ENCODE results near the gene MDH1. TPM values are rescaled to one million over a fixed set of nuclear protein-coding genes. Genes with fewer than 3 reads are reported as not detected.
"Not testable (repeated sequence)": the region's sequence is repeated elsewhere in the genome, so short reads cannot be mapped to it uniquely, and the experiment has no call there.

Gene MDH1
- total RNA-seq, 3 donors from 2014 or later (not counting 1 experiment from before 2014, with no cell fraction given), result 62.0 to 85.3 (median 71.3) TPM

DNA sequence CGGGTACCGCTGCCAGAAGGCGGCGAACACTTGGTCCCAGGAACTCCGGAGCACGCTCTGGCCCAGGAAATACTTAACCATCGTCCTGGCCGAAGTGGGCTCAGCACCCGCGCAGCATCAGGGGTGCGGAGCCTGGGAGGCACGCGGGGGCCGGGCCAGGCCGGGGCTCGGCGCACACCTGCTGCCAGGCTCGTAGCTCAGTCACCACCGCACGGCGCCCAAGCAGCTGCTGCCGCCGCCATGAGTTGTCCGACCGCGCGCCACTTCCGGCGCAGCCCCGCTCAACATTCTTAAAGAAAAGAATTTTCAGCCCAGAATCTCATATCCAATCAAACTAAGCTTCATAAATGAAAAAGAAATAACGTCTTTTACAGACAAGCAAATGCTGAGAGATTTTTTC, 34.0 kb downstream of the MDH1 start:
- TF ChIP-seq, protein P1, sequence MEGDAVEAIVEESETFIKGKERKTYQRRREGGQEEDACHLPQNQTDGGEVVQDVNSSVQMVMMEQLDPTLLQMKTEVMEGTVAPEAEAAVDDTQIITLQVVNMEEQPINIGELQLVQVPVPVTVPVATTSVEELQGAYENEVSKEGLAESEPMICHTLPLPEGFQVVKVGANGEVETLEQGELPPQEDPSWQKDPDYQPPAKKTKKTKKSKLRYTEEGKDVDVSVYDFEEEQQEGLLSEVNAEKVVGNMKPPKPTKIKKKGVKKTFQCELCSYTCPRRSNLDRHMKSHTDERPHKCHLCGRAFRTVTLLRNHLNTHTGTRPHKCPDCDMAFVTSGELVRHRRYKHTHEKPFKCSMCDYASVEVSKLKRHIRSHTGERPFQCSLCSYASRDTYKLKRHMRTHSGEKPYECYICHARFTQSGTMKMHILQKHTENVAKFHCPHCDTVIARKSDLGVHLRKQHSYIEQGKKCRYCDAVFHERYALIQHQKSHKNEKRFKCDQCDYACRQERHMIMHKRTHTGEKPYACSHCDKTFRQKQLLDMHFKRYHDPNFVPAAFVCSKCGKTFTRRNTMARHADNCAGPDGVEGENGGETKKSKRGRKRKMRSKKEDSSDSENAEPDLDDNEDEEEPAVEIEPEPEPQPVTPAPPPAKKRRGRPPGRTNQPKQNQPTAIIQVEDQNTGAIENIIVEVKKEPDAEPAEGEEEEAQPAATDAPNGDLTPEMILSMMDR (IDR thresholded peaks at IDR 0.05), result no peak
- Mint-ChIP-seq H3K27me3 (ENCODE audit: low read depth in 2 of 2) (peaks cover 19 to 27% of the 10 kb centered on the region in 2 donors), H3K4me3 (no peak overlapping the region), H3K36me3 (no peaks in the 10 kb centered on the region), H3K27ac (no peak overlapping the region), H3K4me1 (no peaks in the 10 kb centered on the region), H3K9me3 (peaks cover 0 to 5% of the 10 kb centered on the region in 2 donors)
- no peaks in the 10 kb centered on the region for H3K4me1 ChIP-seq (ENCODE audit: control insufficient read depth, insufficient read depth, low read length)
- H3K36me3 ChIP-seq (ENCODE audit: control insufficient read depth, insufficient read depth, low read length), result no peaks in the 10 kb centered on the region
- H3K9me3 ChIP-seq (ENCODE audit: control insufficient read depth, insufficient read depth, low read length), result no peaks in the 10 kb centered on the region
- DNase-seq (no peak), ATAC-seq (no peak)
- intact Hi-C loops (cut with micrococcal nuclease), result no loop called here
- H3K27ac ChIP-seq (ENCODE audit: low read length), result no peak overlapping the region
- H3K4me3 ChIP-seq (ENCODE audit: low read length), result no peak overlapping the region
- peaks cover 3% of the 10 kb centered on the region for H3K27me3 ChIP-seq (ENCODE audit: control insufficient read depth, insufficient read depth, low read length)
- 95% methylated on average over 31 of the region's 31 CpGs for WGBS (ENCODE audit: insufficient coverage)

DNA sequence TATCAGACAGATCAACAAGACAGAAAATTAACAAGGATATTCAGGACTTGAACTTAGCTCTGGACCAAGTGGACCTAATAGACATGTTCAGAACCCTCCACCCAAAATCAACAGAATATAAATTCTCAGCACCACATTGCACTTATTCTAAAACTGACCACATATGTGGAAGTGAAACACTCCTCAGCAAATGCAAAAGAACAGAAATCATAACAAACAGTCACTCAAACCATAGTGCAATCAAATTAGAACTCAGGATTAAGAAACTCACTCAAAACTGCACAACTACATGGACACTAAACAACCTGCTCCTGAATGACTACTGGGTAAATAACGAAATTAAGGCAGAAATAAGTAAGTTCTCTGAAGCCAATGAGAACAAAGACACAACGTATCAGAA, 35.0 kb downstream of the MDH1 start:
- H3K27me3 Mint-ChIP-seq (ENCODE audit: low read depth in 2 of 2), result peaks cover 19 to 27% of the 10 kb centered on the region in 2 donors
- 95% methylated on average over 2 of the region's 2 CpGs for WGBS (ENCODE audit: insufficient coverage)
- H3K4me3 ChIP-seq (ENCODE audit: low read length); ATAC-seq; H3K4me3 Mint-ChIP-seq; H3K4me1 Mint-ChIP-seq; H3K36me3 ChIP-seq (ENCODE audit: control insufficient read depth, insufficient read depth, low read length); DNase-seq; H3K27ac Mint-ChIP-seq; H3K27ac ChIP-seq (ENCODE audit: low read length); H3K9me3 ChIP-seq (ENCODE audit: control insufficient read depth, insufficient read depth, low read length); H3K4me1 ChIP-seq (ENCODE audit: control insufficient read depth, insufficient read depth, low read length); H3K9me3 Mint-ChIP-seq; intact Hi-C loops (cut with micrococcal nuclease); H3K27me3 ChIP-seq (ENCODE audit: control insufficient read depth, insufficient read depth, low read length); H3K36me3 Mint-ChIP-seq: not testable (repeated sequence)

DNA sequence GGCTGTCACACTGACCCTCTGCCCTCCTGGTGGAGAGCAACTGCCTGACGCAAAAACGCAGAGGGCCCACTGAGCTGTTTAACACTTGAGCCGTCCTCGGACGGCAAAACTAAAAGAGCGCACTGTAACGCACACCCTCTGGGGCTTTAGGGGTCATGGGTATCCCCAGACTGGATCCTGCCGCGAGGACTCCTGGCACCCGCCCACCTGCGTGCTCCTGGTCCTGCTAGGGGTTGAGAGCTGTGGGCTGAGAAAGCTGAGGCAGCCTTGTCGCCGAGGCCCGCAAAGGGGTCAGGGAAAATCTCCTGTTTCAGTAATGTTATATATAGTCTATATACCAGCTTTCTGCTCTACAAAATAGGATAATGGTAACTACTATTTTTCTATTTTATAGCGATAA, 39.1 kb downstream of the MDH1 start:
- Histone ChIP-seq H3K4me3 (ENCODE audit: low read length) (no peak overlapping the region), H3K27me3 (ENCODE audit: control insufficient read depth, insufficient read depth, low read length) (no peaks in the 10 kb centered on the region), H3K4me1 (ENCODE audit: control insufficient read depth, insufficient read depth, low read length) (no peaks in the 10 kb centered on the region), H3K27ac (ENCODE audit: low read length) (no peak overlapping the region), H3K36me3 (ENCODE audit: control insufficient read depth, insufficient read depth, low read length) (no peaks in the 10 kb centered on the region), H3K9me3 (ENCODE audit: control insufficient read depth, insufficient read depth, low read length) (peaks cover 6% of the 10 kb centered on the region)
- ATAC-seq, result no peak
- TF ChIP-seq, protein P1 (IDR thresholded peaks at IDR 0.05), result no peak
- Mint-ChIP-seq H3K4me1 (no peaks in the 10 kb centered on the region), H3K9me3 (peaks cover 10 to 16% of the 10 kb centered on the region in 2 donors), H3K4me3 (no peak overlapping the region), H3K27me3 (ENCODE audit: low read depth in 2 of 2) (peaks cover 24 to 31% of the 10 kb centered on the region in 2 donors), H3K36me3 (peaks cover 19% of the 10 kb centered on the region), H3K27ac (no peak overlapping the region)
- intact Hi-C loops (cut with micrococcal nuclease), result no loop called here
- no peak for DNase-seq
- WGBS (ENCODE audit: insufficient coverage), result 97% methylated on average over 10 of the region's 15 CpGs

DNA sequence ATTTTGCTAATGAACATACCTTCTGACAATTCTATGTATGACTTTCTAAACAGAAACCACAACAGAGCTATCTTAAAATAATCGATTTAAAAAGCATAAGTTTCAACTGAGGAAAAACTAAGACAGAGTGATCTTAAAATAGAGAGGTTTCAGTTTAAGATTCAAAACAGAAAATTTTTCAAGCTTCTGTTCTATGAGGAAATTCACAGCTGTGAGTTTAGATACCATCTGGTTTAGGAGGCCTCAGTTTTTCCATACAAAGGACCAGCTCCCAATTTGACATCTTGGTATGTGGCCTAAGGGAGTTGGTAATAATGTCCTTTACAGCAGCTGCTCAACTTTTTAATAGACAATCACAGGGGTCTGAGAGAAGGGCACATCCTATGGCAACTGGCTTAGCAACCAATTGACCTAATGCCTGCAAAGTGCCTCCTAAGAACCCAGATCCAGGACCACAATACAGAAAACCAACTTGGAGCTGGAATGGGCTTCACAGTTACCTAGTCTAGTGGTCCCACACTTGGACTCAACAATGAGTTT, 39.7 kb downstream of the MDH1 start:
- DNase-seq, result no peak
- Histone ChIP-seq H3K36me3 (ENCODE audit: control insufficient read depth, insufficient read depth, low read length) (no peaks in the 10 kb centered on the region), H3K4me1 (ENCODE audit: control insufficient read depth, insufficient read depth, low read length) (no peaks in the 10 kb centered on the region), H3K27me3 (ENCODE audit: control insufficient read depth, insufficient read depth, low read length) (no peaks in the 10 kb centered on the region), H3K27ac (ENCODE audit: low read length) (no peak overlapping the region), H3K9me3 (ENCODE audit: control insufficient read depth, insufficient read depth, low read length) (peaks cover 6% of the 10 kb centered on the region), H3K4me3 (ENCODE audit: low read length) (no peak overlapping the region)
- WGBS (ENCODE audit: insufficient coverage), result 100% methylated on average over 1 of the region's 1 CpG
- Mint-ChIP-seq H3K36me3 (peaks cover 20% of the 10 kb centered on the region), H3K4me1 (no peaks in the 10 kb centered on the region), H3K4me3 (no peak overlapping the region), H3K27ac (no peak overlapping the region), H3K9me3 (peaks cover 10 to 17% of the 10 kb centered on the region in 2 donors), H3K27me3 (ENCODE audit: low read depth in 2 of 2) (peaks cover 21 to 31% of the 10 kb centered on the region in 2 donors)
- TF ChIP-seq, protein P1 (IDR thresholded peaks at IDR 0.05), result no peak
- intact Hi-C loops (cut with micrococcal nuclease), result no loop called here
- no peak for ATAC-seq
